ENCODE results near the gene MED12. TPM values are rescaled to one million over a fixed set of nuclear protein-coding genes. Genes with fewer than 3 reads are reported as not detected.

Gene MED12
- total RNA-seq, 4 donors from 2014 or later, result 23.7 to 34.2 (median 28.2) TPM

DNA sequence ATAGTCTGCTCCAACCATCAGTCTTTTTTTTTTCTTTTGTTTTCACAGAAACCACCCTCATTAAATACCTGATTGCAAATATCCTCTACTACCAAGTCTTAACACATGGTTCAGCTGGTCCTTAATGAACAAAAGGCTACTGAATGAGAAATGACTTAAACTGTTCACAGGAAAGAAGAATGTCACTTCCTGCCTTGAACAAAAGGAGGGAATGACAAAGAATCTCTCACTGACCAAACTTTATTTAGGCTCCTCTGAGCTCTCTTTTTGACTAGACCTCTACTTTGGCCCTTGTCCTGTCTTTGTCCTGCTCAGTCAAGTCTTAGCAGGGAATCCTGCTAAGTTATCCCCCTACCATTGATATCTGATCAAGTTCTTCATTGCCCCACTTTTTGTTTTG, 72.9 kb downstream of the MED12 start:
- no peaks in the 10 kb centered on the region for H3K4me1 ChIP-seq
- no peak for DNase-seq (ENCODE audit: extremely low spot score)
- no peak overlapping the region for H3K27ac ChIP-seq (replicated peaks in 1 of 4)
- no peaks in the 10 kb centered on the region for H3K36me3 ChIP-seq
- TF ChIP-seq POLR2A (IDR thresholded peaks at IDR 0.05; ENCODE audit: low read depth), result no peak
- no peak for TF ChIP-seq CTCF (IDR thresholded peaks at IDR 0.05)
- TF ChIP-seq POLR2AphosphoS5 (IDR thresholded peaks at IDR 0.05), result no peak
- TF ChIP-seq EP300 (IDR thresholded peaks at IDR 0.05), result no peak
- no peaks in the 10 kb centered on the region for H3K27me3 ChIP-seq
- H3K9me3 ChIP-seq, result no peaks in the 10 kb centered on the region
- no peak overlapping the region for H3K4me3 ChIP-seq
- intact Hi-C loops (cut with DNase I), result no loop called here

Small RNAs within 50 kb of the gene (small RNA-seq; reads per million reads assigned to genes)
- 0 reads per million in 3 donors for gene CXorf65

Other genes starting within 250 kb of the MED12 start
- not detected for gene TEX11, start 209.9 kb upstream of the MED12 start, total RNA-seq
- gene SLC7A3, start 187.5 kb upstream of the MED12 start, total RNA-seq, result not detected
- 10 to 100 TPM; 41.9 to 85.1 (median 64.8) TPM for gene SNX12, start 50.3 kb upstream of the MED12 start, total RNA-seq
- 10 to 100 TPM; 28.2 to 45.0 (median 35.3) TPM for gene FOXO4, start 22.7 kb upstream of the MED12 start, total RNA-seq
- not detected for gene CXorf65, start 11.9 kb upstream of the MED12 start, total RNA-seq
- gene IL2RG, start 7.0 kb upstream of the MED12 start, total RNA-seq, result 1 to 10 TPM; 1.1 to 7.9 (median 4.3) TPM
- gene NLGN3, start 26.2 kb downstream of the MED12 start, total RNA-seq, result 1 to 10 TPM; 1.2 to 2.8 (median 2.4) TPM
- under 1 TPM in 1 of 4 donors, not detected in 3; 0.19 TPM for gene GJB1, start 104.6 kb downstream of the MED12 start, total RNA-seq
- 10 to 100 TPM in 3 of 4 donors, 1 to 10 TPM in 1; 9.9 to 19.0 (median 16.8) TPM for gene ZMYM3, start 135.5 kb downstream of the MED12 start, total RNA-seq
- gene NONO, start 165.0 kb downstream of the MED12 start, total RNA-seq, result 100 to 1,000 TPM; 191 to 237 (median 235) TPM
- 10 to 100 TPM; 12.0 to 35.7 (median 22.2) TPM for gene ITGB1BP2, start 183.2 kb downstream of the MED12 start, total RNA-seq
- gene TAF1, start 247.8 kb downstream of the MED12 start, total RNA-seq, result 10 to 100 TPM; 34.3 to 59.4 (median 41.4) TPM

All from esophagus muscularis mucosa (tissue), 4 donors.